Subcutaneous abdominal adipose tissue (tissue), 5 donors: ENCODE measurements around the gene LARGE2.
A peak's percentile ranks its signal among the peaks of the same experiment; 100 is the strongest.

Experiments
- H3K27ac ChIP-seq: one replicate; pipeline ENCODE4 v1.7.0; 2013; ENCODE audit warnings: low read depth, mild to moderate bottlenecking, inconsistent platforms, low read length, moderate library complexity
- H3K27me3 ChIP-seq, 5 donors: one replicate each; pipeline ENCODE4 v1.7.0; 2013; ENCODE audit warnings: low read length in 5 of 5, inconsistent platforms in 1 of 5; ENCODE audit not compliant: control insufficient read depth in 5 of 5, insufficient read depth in 4 of 5
- H3K36me3 ChIP-seq, 5 donors: one replicate each; pipeline ENCODE4 v1.7.0; 2013; ENCODE audit warnings: low read length in 5 of 5; ENCODE audit not compliant: control insufficient read depth in 5 of 5, insufficient read depth in 5 of 5
- H3K4me1 ChIP-seq, 5 donors: one replicate each; pipeline ENCODE4 v1.7.0; 2013; ENCODE audit warnings: low read length in 5 of 5, mild to moderate bottlenecking in 3 of 5, moderate library complexity in 1 of 5; ENCODE audit not compliant: control insufficient read depth in 5 of 5, insufficient read depth in 5 of 5
- H3K4me3 ChIP-seq, 5 donors: one replicate each; pipeline ENCODE4 v1.7.0; 2013; ENCODE audit warnings: low read length in 5 of 5, low read depth in 1 of 5
- H3K9ac ChIP-seq, 5 donors: one replicate each; pipeline ENCODE4 v1.7.0; 2013; ENCODE audit warnings: low read length in 5 of 5, mild to moderate bottlenecking in 4 of 5, moderate library complexity in 3 of 5
- H3K9me3 ChIP-seq, 5 donors: one replicate each; pipeline ENCODE4 v1.7.0; 2013; ENCODE audit warnings: low read length in 5 of 5; ENCODE audit not compliant: control insufficient read depth in 5 of 5
- donor health status: healthy.
- donor health status: healthy.
- donor health status: healthy.
- donor health status: healthy.
- donor health status: healthy.

LARGE2 gene

GRCh38 chr11:45913514-45913913, 8.9 kb upstream of the LARGE2 start:
- Histone ChIP-seq H3K4me1 (peaks cover 1 to 31% (median 20%) of the 10 kb centered on the region in 5 donors), H3K9ac (no peak overlapping the region), H3K36me3 (peaks cover 0 to 74% (median 57%) of the 10 kb centered on the region in 5 donors), H3K27me3 (no peaks in the 10 kb centered on the region), H3K9me3 (no peaks in the 10 kb centered on the region), H3K4me3 (no peak overlapping the region), H3K27ac (no peak overlapping the region)

GRCh38 chr11:45913942-45914635, 8.4 kb upstream of the LARGE2 start:
- Histone ChIP-seq H3K9me3 (no peaks in the 10 kb centered on the region), H3K36me3 (peaks cover 0 to 70% (median 57%) of the 10 kb centered on the region in 5 donors), H3K9ac (no peak overlapping the region), H3K4me1 (peaks cover 1 to 35% (median 24%) of the 10 kb centered on the region in 5 donors), H3K27ac (no peak overlapping the region), H3K4me3 (no peak overlapping the region), H3K27me3 (no peaks in the 10 kb centered on the region)

GRCh38 chr11:45915446-45915845, 7.0 kb upstream of the LARGE2 start:
- H3K27ac ChIP-seq = no peak overlapping the region
- peaks cover 0 to 57% (median 44%) of the 10 kb centered on the region in 5 donors for H3K36me3 ChIP-seq
- H3K9ac ChIP-seq = no peak overlapping the region

GRCh38 chr11:45917286-45917622, 5.2 kb upstream of the LARGE2 start:
- peaks cover 1 to 54% (median 29%) of the 10 kb centered on the region in 5 donors for H3K4me1 ChIP-seq
- peaks cover 0 to 10% (median 4%) of the 10 kb centered on the region in 5 donors for H3K27me3 ChIP-seq
- peak overlapping the region; percentile 92 to 99 (median 96) for H3K4me3 ChIP-seq
- H3K9ac ChIP-seq = peak overlapping the region in 4 of 5 donors; percentile 90 to 98 (median 91)
- no peaks in the 10 kb centered on the region for H3K9me3 ChIP-seq
- H3K27ac ChIP-seq = peak overlapping the region; percentile 84
- peaks cover 0 to 39% (median 33%) of the 10 kb centered on the region in 5 donors for H3K36me3 ChIP-seq

More at GRCh38 chr11:45915446-45915845, 7.0 kb upstream of the LARGE2 start:
- Histone ChIP-seq H3K9me3 (no peaks in the 10 kb centered on the region), H3K4me1 (peaks cover 1 to 48% (median 24%) of the 10 kb centered on the region in 5 donors), H3K4me3 (no peak overlapping the region), H3K27me3 (no peaks in the 10 kb centered on the region)

- Histone ChIP-seq H3K27me3 (peaks cover 2 to 13% (median 4%) of the 10 kb centered on the region in 5 donors), H3K9me3 (no peaks in the 10 kb centered on the region), H3K36me3 (peaks cover 0 to 34% (median 33%) of the 10 kb centered on the region in 5 donors), H3K4me3 (peak within 1 kb of the TSS; percentile 92 to 99 (median 97)), H3K27ac (peak within 1 kb of the TSS; percentile 84), H3K9ac (peak within 1 kb of the TSS; percentile 68 to 98 (median 90)), H3K4me1 (peaks cover 1 to 59% (median 31%) of the 10 kb centered on the region in 5 donors)
Measured at GRCh38 chr11:45917623-45918330, 4.7 kb upstream of the LARGE2 start, which contains the start of gene PEX16. Gene PEX16 (minus strand): TSS chr11:45917877. CDS start chr11:45917811, 66 bp downstream.

GRCh38 chr11:45918331-45918941, 4.0 kb upstream of the LARGE2 start:
- Histone ChIP-seq H3K27ac (peak overlapping the region; percentile 84), H3K9me3 (no peaks in the 10 kb centered on the region), H3K9ac (peak overlapping the region; percentile 68 to 98 (median 90)), H3K4me1 (peaks cover 1 to 59% (median 36%) of the 10 kb centered on the region in 5 donors), H3K36me3 (peaks cover 0 to 27% (median 26%) of the 10 kb centered on the region in 5 donors), H3K4me3 (peak overlapping the region; percentile 92 to 99 (median 97)), H3K27me3 (peaks cover 8 to 19% (median 10%) of the 10 kb centered on the region in 5 donors)

- Histone ChIP-seq H3K9me3 (no peaks in the 10 kb centered on the region), H3K4me3 (peak overlapping the region in 3 of 5 donors; percentile 96 to 99 (median 97)), H3K9ac (peak overlapping the region in 2 of 5 donors; percentile 90), H3K4me1 (peaks cover 1 to 56% (median 36%) of the 10 kb centered on the region in 5 donors), H3K36me3 (peaks cover 0 to 21% (median 19%) of the 10 kb centered on the region in 5 donors), H3K27ac (no peak overlapping the region), H3K27me3 (peaks cover 10 to 20% (median 12%) of the 10 kb centered on the region in 5 donors)
Measured at GRCh38 chr11:45918962-45919675, 3.3 kb upstream of the LARGE2 start.

GRCh38 chr11:45919806-45920530, 2.5 kb upstream of the LARGE2 start:
- Histone ChIP-seq H3K27me3 (peaks cover 10 to 20% (median 13%) of the 10 kb centered on the region in 5 donors), H3K4me3 (no peak overlapping the region), H3K36me3 (peaks cover 0 to 12% (median 11%) of the 10 kb centered on the region in 5 donors), H3K4me1 (peaks cover 1 to 56% (median 36%) of the 10 kb centered on the region in 5 donors), H3K9me3 (no peaks in the 10 kb centered on the region), H3K9ac (no peak overlapping the region), H3K27ac (no peak overlapping the region)
